Endothelial cell of umbilical vein (primary cell): Measurements from ENCODE around the gene DNAJC27. TPM values are rescaled to one million over a fixed set of nuclear protein-coding genes. Genes with fewer than 3 reads are reported as not detected.
A peak's percentile ranks its signal among the peaks of the same experiment; 100 is the strongest.

Experiments used
- BruUV-seq: library from RNA; stranded (reverse); fragments of 400-500 nt; replicated peaks from 2 replicates; lab custom pipeline; 2021; lab: Mats Ljungman, UMichigan
- CTCF ChIA-PET: fragments of 300-600, 350-600 bp; sonication (Branson Sonifier 250); formaldehyde crosslinking; loops from one replicate; lab custom pipeline; 2021; ENCODE audit warnings: antibody characterized with exemption, inconsistent platforms; lab: Charles Lee
- POLR2A ChIA-PET: fragments of 300-600, 350-600 bp; sonication (Branson Sonifier 250); formaldehyde crosslinking; loops from one replicate; lab custom pipeline; 2021; ENCODE audit warnings: antibody characterized with exemption, inconsistent platforms; lab: Charles Lee
- DNase-seq: peaks from one replicate; pipeline ENCODE4 v3.0.0-alpha.2; 2011; ENCODE audit warnings: low read depth, low spot score
- FAIRE-seq: peaks from 2 replicates; lab custom pipeline; 2011; peaks lifted over from hg19 to GRCh38; lab: Jason Lieb, UNC
- H2AFZ ChIP-seq: 2 replicates; pipeline ENCODE4 v1.6.0; 2012; ENCODE audit warnings: low read depth, low read length, control low read depth, inconsistent platforms
- H3K27ac ChIP-seq: 2 replicates; pipeline ENCODE4 v1.5.1; 2011; ENCODE audit warnings: low read depth, mild to moderate bottlenecking, control low read depth, low read length, moderate library complexity; ENCODE audit not compliant: insufficient read depth
- H3K27me3 ChIP-seq, 2 experiments: 2 replicates each; pipeline versions ENCODE4 v1.6.0 to v1.6.1; 2011; ENCODE audit warnings: low read length in 2 of 2, mixed read lengths in 1 of 2; ENCODE audit not compliant: control insufficient read depth in 2 of 2, insufficient read depth in 2 of 2
- H3K36me3 ChIP-seq, 2 experiments: 2 replicates in 1 of 2; 3 replicates in 1 of 2; pipeline ENCODE4 v1.5.1; 2011; ENCODE audit warnings: low read length in 2 of 2, mild to moderate bottlenecking in 1 of 2, moderate library complexity in 1 of 2; ENCODE audit not compliant: control insufficient read depth in 2 of 2, insufficient read depth in 2 of 2; ENCODE audit errors: extremely low read depth in 1 of 2
- H3K4me1 ChIP-seq: 3 replicates; pipeline ENCODE4 v1.5.1; 2011; ENCODE audit warnings: mild to moderate bottlenecking, low read length; ENCODE audit not compliant: control insufficient read depth, insufficient read depth; ENCODE audit errors: extremely low read depth
- H3K4me2 ChIP-seq: 2 replicates; pipeline ENCODE4 v1.6.1; 2011; ENCODE audit warnings: low read length, control low read depth, mixed read lengths; ENCODE audit not compliant: insufficient read depth
- H3K4me3 ChIP-seq, 3 experiments: fragments of 200-600 bp in 1 of 3; sonication (generic), shearing (Covaris generic) in 1 of 3; replicated peaks in 1 of 3; 2 replicates each; pipeline ENCODE4 v1.5.1; 2011 to 2016; ENCODE audit warnings: control low read depth in 3 of 3, low read length in 3 of 3, mild to moderate bottlenecking in 2 of 3, inconsistent platforms in 1 of 3, low read depth in 1 of 3, moderate library complexity in 1 of 3; ENCODE audit not compliant: insufficient read depth in 1 of 3
- H3K79me2 ChIP-seq: 2 replicates; pipeline ENCODE4 v1.6.0; 2012; ENCODE audit warnings: low read length, inconsistent platforms; ENCODE audit not compliant: control insufficient read depth, insufficient read depth
- H3K9ac ChIP-seq: replicated peaks from 2 replicates; pipeline ENCODE3; 2011; ENCODE audit warnings: low read length, control low read depth; ENCODE audit not compliant: insufficient read depth; ENCODE audit errors: extremely low read depth
- H3K9me1 ChIP-seq: replicated peaks from 3 replicates; pipeline ENCODE4 v1.6.0; 2011; ENCODE audit warnings: mild to moderate bottlenecking, low read length; ENCODE audit not compliant: control insufficient read depth, insufficient read depth; ENCODE audit errors: extremely low read depth
- H3K9me3 ChIP-seq: replicated peaks from 2 replicates; pipeline ENCODE4 v1.5.1; 2012; ENCODE audit warnings: low read length, inconsistent platforms; ENCODE audit not compliant: control insufficient read depth, insufficient read depth
- H4K20me1 ChIP-seq: replicated peaks from 2 replicates; pipeline ENCODE3; 2011; ENCODE audit warnings: mild to moderate bottlenecking, low read length; ENCODE audit not compliant: control insufficient read depth, insufficient read depth; ENCODE audit errors: extremely low read depth
- EZH2 ChIP-seq: IDR thresholded peaks from 2 replicates; pipeline ENCODE4 v1.6.1; 2012; ENCODE audit warnings: borderline replicate concordance, low read depth, mild to moderate bottlenecking, moderate library complexity, low read length, inconsistent platforms; ENCODE audit not compliant: severe bottlenecking
- FOS ChIP-seq: IDR thresholded peaks from 2 replicates; pipeline ENCODE4 v1.6.1; 2011; ENCODE audit warnings: mild to moderate bottlenecking, low read length, moderate library complexity, borderline replicate concordance; ENCODE audit not compliant: insufficient read depth
- GATA2 ChIP-seq: IDR thresholded peaks from 2 replicates; pipeline ENCODE4 v1.7.0; 2011; ENCODE audit warnings: low read depth, mild to moderate bottlenecking, moderate library complexity, mixed read lengths, low read length; ENCODE audit not compliant: insufficient read length, insufficient read depth
- JUN ChIP-seq: IDR thresholded peaks from 2 replicates; pipeline ENCODE4 v1.6.1; 2011; ENCODE audit warnings: borderline replicate concordance, low read depth; ENCODE audit not compliant: insufficient read length, insufficient read depth
- MYC ChIP-seq: IDR thresholded peaks from one replicate; pipeline ENCODE4 v1.6.1; 2011; ENCODE audit warnings: mild to moderate bottlenecking, low read depth, low read length
- POLR2A ChIP-seq: IDR thresholded peaks from 2 replicates; pipeline ENCODE4 v1.6.1; 2012; ENCODE audit warnings: low read depth, mild to moderate bottlenecking, control low read depth, low read length
- POLR2AphosphoS5 ChIP-seq: IDR thresholded peaks from 2 replicates; pipeline ENCODE4 v1.6.1; 2012; ENCODE audit warnings: low read depth, mild to moderate bottlenecking, control low read depth, low read length, moderate library complexity; ENCODE audit not compliant: insufficient read depth
- dilution Hi-C: fragments of 300-500 bp; cut with MboI; formaldehyde crosslinking; loops from one replicate; pipeline ENCODE4 v1.15.0; 2019; ENCODE audit warnings: low sequenced_read_pairs; ENCODE audit not compliant: extremely low pct_ligation_motif_present
- intact Hi-C: fragments of 100-400 bp; cut with micrococcal nuclease; formaldehyde crosslinking; loops from one replicate; pipeline ENCODE4 v1.10.0; 2022
- polyA plus RNA-seq, 4 experiments: library from polyadenylated mRNA; depleted of rRNA in 3 of 4; stranded (reverse) in 3 of 4; unstranded in 1 of 4; fragments of >200 nt; gene quantifications; 2 replicates each; pipeline versions ENCODE4 v1.2.1 to v1.2.3, GENCODE V29; 2011 to 2012; ENCODE audit warnings: missing spikeins in 1 of 4
- total RNA-seq: library from RNA; stranded (reverse); gene quantifications from 2 replicates; pipeline ENCODE4 v1.2.3, GENCODE V29; 2021
- TF ChIP-seq, protein P1 (sequence below): IDR thresholded peaks from 2 replicates; pipeline ENCODE4 v1.6.1; 2011; ENCODE audit not compliant: insufficient read depth, insufficient read length
- TF ChIP-seq, protein P2 (sequence below), 2 donors: IDR thresholded peaks; 1 replicate in 1 of 2; 2 replicates in 1 of 2; pipeline ENCODE4 v1.5.1; 2011; ENCODE audit warnings: low read length in 2 of 2, mild to moderate bottlenecking in 2 of 2, moderate library complexity in 2 of 2, control low read depth in 1 of 2, inconsistent platforms in 1 of 2, low read depth in 1 of 2; ENCODE audit not compliant: insufficient read depth in 1 of 2; ENCODE audit errors: extremely low read depth in 1 of 2

DNAJC27 gene
- total and polyA plus RNA-seq, 2 donors (not counting 3 experiments of a cell fraction or from before 2014, with no cell fraction given): 1.3 to 3.2 TPM

DNA sequence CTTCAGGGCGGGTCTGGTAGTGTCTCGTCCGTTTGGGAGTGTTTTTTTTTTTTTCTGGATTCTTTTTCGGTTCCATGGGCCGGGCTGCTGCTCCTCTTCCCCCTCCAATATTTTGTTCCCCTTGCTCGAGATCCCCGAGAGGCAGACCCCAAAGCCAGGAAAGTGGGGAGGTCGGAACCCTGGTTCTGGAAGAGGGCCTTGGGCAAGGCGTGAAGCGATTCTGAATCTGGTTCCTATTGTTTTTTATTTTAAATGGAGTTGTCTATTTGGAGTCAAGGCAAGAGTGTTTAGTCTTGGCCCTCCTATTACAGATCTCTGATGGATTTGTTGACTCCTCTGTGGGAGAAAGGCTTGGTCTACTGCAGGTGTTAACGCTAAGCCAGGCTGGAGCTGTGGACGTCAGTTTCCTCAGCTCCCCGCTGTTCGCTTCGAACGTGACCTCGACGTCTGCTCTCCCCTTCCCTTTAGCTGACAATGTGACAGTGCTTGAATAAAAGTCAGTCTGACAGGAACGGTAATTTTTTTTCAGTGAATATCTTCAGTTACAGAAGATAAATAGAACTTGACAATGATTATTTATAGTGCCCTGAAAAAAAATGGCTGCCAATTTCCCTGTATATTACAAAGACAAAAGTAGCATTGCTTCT, 683 bp upstream of the DNAJC27 start:
- no peaks in the 10 kb centered on the region for H3K27me3 ChIP-seq
- H3K36me3 ChIP-seq: no peaks in the 10 kb centered on the region
- peaks cover 6% of the 10 kb centered on the region for H3K79me2 ChIP-seq
- no peaks in the 10 kb centered on the region for H3K9me3 ChIP-seq
- dilution Hi-C loops: no loop called here
- H3K9me1 ChIP-seq: no peaks in the 10 kb centered on the region
- intact Hi-C loops: loop anchor here (2.0 to 5.0 kb wide), 3 partner anchors 145 to 562 kb away; partner anchors contain the start of genes CENPO and PTRHD1
- TF ChIP-seq GATA2 (no peak), POLR2AphosphoS5 (no peak), FOS (no peak), POLR2A (no peak)
- H3K4me2 ChIP-seq: peak overlapping the region; percentile 91
- no peaks in the 10 kb centered on the region for H4K20me1 ChIP-seq
- FAIRE-seq (no peak), DNase-seq (peak; percentile 74)
- peak overlapping the region; percentile 45 for H2AFZ ChIP-seq
- H3K27ac ChIP-seq: peak overlapping the region; percentile 90
- peak overlapping the region; percentile 35 to 79 (median 57) for H3K4me3 ChIP-seq
- H3K4me1 ChIP-seq: peaks cover 10% of the 10 kb centered on the region
- CTCF ChIA-PET: interaction anchor here (0.6 to 14.6 kb wide), 8 partner anchors 9 to 396 kb away, joined by 3 to 679 read pairs (median 3); no protein-coding TSS in a partner anchor
- POLR2A ChIA-PET: no interaction called here
- H3K9ac ChIP-seq: peak overlapping the region; percentile 96
- BruUV-seq: TSS peak; percentile 83

DNA sequence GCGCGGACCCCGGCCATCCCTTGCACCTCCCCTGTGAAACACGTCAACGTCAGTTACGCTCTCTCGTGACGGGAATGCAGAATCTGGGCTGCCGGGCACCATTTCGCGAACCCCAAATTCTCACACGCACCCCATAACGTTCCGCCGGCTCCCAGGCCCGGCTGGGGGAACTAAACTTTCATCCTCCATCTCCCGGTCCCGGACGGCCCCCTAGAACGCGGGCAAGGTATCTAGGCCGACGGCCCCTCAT, 544 bp downstream of the DNAJC27 start:
- H3K4me2 ChIP-seq: peak overlapping the region; percentile 92
- H3K9me3 ChIP-seq: no peaks in the 10 kb centered on the region
- intact Hi-C loops: loop anchor here (2.0 to 5.0 kb wide), 2 partner anchors 72 to 144 kb away; partner anchors contain the start of gene EFR3B
- ChIA-PET POLR2A (no interaction called here), CTCF (interaction anchor here (1.0 to 1.1 kb wide), 2 partner anchors 158 to 225 kb away, joined by 3 to 6 read pairs; no protein-coding TSS in a partner anchor)
- FAIRE-seq: no peak
- TF ChIP-seq EZH2: no peak
- TF ChIP-seq GATA2: no peak
- no peak for TF ChIP-seq MYC
- TF ChIP-seq, protein P1, sequence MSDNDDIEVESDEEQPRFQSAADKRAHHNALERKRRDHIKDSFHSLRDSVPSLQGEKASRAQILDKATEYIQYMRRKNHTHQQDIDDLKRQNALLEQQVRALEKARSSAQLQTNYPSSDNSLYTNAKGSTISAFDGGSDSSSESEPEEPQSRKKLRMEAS: no peak
- TF ChIP-seq POLR2A: no peak
- no peak for TF ChIP-seq JUN
- TF ChIP-seq, protein P2, sequence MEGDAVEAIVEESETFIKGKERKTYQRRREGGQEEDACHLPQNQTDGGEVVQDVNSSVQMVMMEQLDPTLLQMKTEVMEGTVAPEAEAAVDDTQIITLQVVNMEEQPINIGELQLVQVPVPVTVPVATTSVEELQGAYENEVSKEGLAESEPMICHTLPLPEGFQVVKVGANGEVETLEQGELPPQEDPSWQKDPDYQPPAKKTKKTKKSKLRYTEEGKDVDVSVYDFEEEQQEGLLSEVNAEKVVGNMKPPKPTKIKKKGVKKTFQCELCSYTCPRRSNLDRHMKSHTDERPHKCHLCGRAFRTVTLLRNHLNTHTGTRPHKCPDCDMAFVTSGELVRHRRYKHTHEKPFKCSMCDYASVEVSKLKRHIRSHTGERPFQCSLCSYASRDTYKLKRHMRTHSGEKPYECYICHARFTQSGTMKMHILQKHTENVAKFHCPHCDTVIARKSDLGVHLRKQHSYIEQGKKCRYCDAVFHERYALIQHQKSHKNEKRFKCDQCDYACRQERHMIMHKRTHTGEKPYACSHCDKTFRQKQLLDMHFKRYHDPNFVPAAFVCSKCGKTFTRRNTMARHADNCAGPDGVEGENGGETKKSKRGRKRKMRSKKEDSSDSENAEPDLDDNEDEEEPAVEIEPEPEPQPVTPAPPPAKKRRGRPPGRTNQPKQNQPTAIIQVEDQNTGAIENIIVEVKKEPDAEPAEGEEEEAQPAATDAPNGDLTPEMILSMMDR (IDR thresholded peaks at IDR 0.05; ENCODE audit: extremely low read depth in 1 of 2, insufficient read depth in 1 of 2, low read depth in 1 of 2, low read length in 2 of 2): no peak
- no peak for TF ChIP-seq POLR2AphosphoS5
- no peak for TF ChIP-seq FOS
- H3K4me1 ChIP-seq: peaks cover 10% of the 10 kb centered on the region
- DNase-seq: no peak
- TSS peak; percentile 61 for BruUV-seq
- H3K9ac ChIP-seq: peak overlapping the region; percentile 96
- H2AFZ ChIP-seq: peak overlapping the region; percentile 92
- peaks cover 6% of the 10 kb centered on the region for H3K79me2 ChIP-seq
- dilution Hi-C loops: no loop called here
- peaks cover 0 to 2% of the 10 kb centered on the region in 2 experiments for H3K36me3 ChIP-seq
- H3K9me1 ChIP-seq: no peaks in the 10 kb centered on the region
- peak overlapping the region; percentile 57 to 79 (median 72) for H3K4me3 ChIP-seq
- no peaks in the 10 kb centered on the region for H3K27me3 ChIP-seq
- H4K20me1 ChIP-seq: no peaks in the 10 kb centered on the region
- H3K27ac ChIP-seq: peak overlapping the region; percentile 90
